K562 (cell line): ENCODE results near the gene ZNF709. TPM values are rescaled to one million over a fixed set of nuclear protein-coding genes. Genes with fewer than 3 reads are reported as not detected.

Experiments used
- ATAC-seq: fragments of 200-7000 bp; cut with Tn5 transposase; 3 replicates; pipeline ENCODE4 v1.9.1; 2020; ENCODE audit warnings: moderate library complexity
- BruUV-seq: library from RNA; stranded (reverse); fragments of 400-500 nt; replicated peaks from 2 replicates; lab custom pipeline; 2021; lab: Mats Ljungman, UMichigan
- CTCF ChIA-PET: fragments of 300-600 bp; formaldehyde crosslinking; extraction: SDS; loops from one replicate; lab custom pipeline; 2021; ENCODE audit warnings: low intra/inter-chr PET ratio; lab: Yijun Ruan, JAX
- POLR2A ChIA-PET: fragments of 300-600, 350-650 bp; sonication (Branson Sonifier 250); formaldehyde crosslinking; extraction: SDS; loops from one replicate; lab custom pipeline; 2021; ENCODE audit warnings: antibody characterized with exemption, inconsistent platforms; lab: Yijun Ruan, JAX
- DNase-seq, 4 experiments: peaks; one replicate each; pipeline versions ENCODE4 v3.0.0 to v3.0.0-alpha.2; 2011 to 2018; ENCODE audit warnings: low spot score in 3 of 4, mixed read lengths in 3 of 4; ENCODE audit errors: extremely low read depth in 1 of 4
- FAIRE-seq: peaks from 2 replicates; lab custom pipeline; 2011; peaks lifted over from hg19 to GRCh38; lab: Jason Lieb, UNC
- H2AFZ ChIP-seq: 2 replicates; pipeline ENCODE4 v1.6.0; 2011; ENCODE audit warnings: low read depth, low read length, control low read depth, inconsistent platforms
- H3K27ac ChIP-seq: fragments of 200-600 bp; 3 replicates; pipeline ENCODE4 v1.8.0; 2011; ENCODE audit warnings: low read depth, mild to moderate bottlenecking, control low read depth, inconsistent platforms, low read length, moderate library complexity, mixed read lengths; ENCODE audit errors: extremely low read depth
- H3K27me3 ChIP-seq, 2 experiments: fragments of 300-600 bp in 1 of 2; 2 replicates in 1 of 2; 3 replicates in 1 of 2; pipeline versions ENCODE4 v1.6.0 to v1.8.0; 2011; ENCODE audit warnings: inconsistent platforms in 2 of 2, low read length in 2 of 2, mild to moderate bottlenecking in 1 of 2, mixed read lengths in 1 of 2, moderate library complexity in 1 of 2; ENCODE audit not compliant: control insufficient read depth in 2 of 2, insufficient read depth in 2 of 2
- H3K36me3 ChIP-seq: fragments of 300-600 bp; 3 replicates; pipeline ENCODE4 v1.8.0; 2011; ENCODE audit warnings: mild to moderate bottlenecking, low read length, inconsistent platforms; ENCODE audit not compliant: control insufficient read depth, insufficient read depth
- H3K4me1 ChIP-seq, 2 experiments: fragments of 200-600 bp in 1 of 2; replicated peaks in 1 of 2; 2 replicates in 1 of 2; 3 replicates in 1 of 2; pipeline versions ENCODE4 v1.5.1 to v1.8.0; 2011; ENCODE audit warnings: inconsistent platforms in 2 of 2, low read length in 2 of 2, mild to moderate bottlenecking in 1 of 2, mixed read lengths in 1 of 2, moderate library complexity in 1 of 2; ENCODE audit not compliant: control insufficient read depth in 2 of 2, insufficient read depth in 2 of 2
- H3K4me2 ChIP-seq: 2 replicates; pipeline ENCODE4 v1.6.1; 2011; ENCODE audit warnings: low read length, control low read depth, inconsistent platforms, mixed read lengths; ENCODE audit not compliant: insufficient read depth
- H3K4me3 ChIP-seq: fragments of 200-600 bp; sonication (generic), shearing (Covaris generic); 2 replicates; pipeline ENCODE4 v1.5.1; 2016; ENCODE audit warnings: control low read depth, inconsistent platforms
- H3K79me2 ChIP-seq: fragments of 200-600 bp; 3 replicates; pipeline ENCODE4 v1.8.0; 2011; ENCODE audit warnings: low read length, inconsistent platforms; ENCODE audit not compliant: control insufficient read depth, insufficient read depth
- H3K9ac ChIP-seq, 2 experiments: 2 replicates each; pipeline versions ENCODE4 v1.6.0 to v1.6.1; 2011; ENCODE audit warnings: low read depth in 2 of 2, low read length in 2 of 2, control low read depth in 1 of 2, inconsistent platforms in 1 of 2, mild to moderate bottlenecking in 1 of 2, mixed read lengths in 1 of 2; ENCODE audit not compliant: insufficient read depth in 1 of 2
- H3K9me1 ChIP-seq: one replicate; pipeline ENCODE4 v1.6.0; 2011; ENCODE audit warnings: inconsistent platforms, mild to moderate bottlenecking, low read length, moderate library complexity; ENCODE audit not compliant: control insufficient read depth, insufficient read depth
- H3K9me3 ChIP-seq: replicated peaks from 2 replicates; pipeline ENCODE4 v1.5.1; 2011; ENCODE audit warnings: low read depth, low read length, inconsistent platforms; ENCODE audit not compliant: control insufficient read depth, insufficient read depth
- H4K20me1 ChIP-seq: replicated peaks from 2 replicates; pipeline ENCODE4 v1.6.1; 2011; ENCODE audit warnings: low read length, inconsistent platforms, mixed read lengths; ENCODE audit not compliant: control insufficient read depth, insufficient read depth
- C11orf30 ChIP-seq: fragments of 450-650 bp; IDR thresholded peaks from 2 replicates; pipeline ENCODE4 v1.6.1; 2016; ENCODE audit warnings: low read depth, mild to moderate bottlenecking
- EGR1 ChIP-seq: fragments of 450-650 bp; conservative IDR thresholded peaks from 2 replicates; pipeline ENCODE4 v1.6.1; 2017; ENCODE audit warnings: mild to moderate bottlenecking
- FIP1L1 ChIP-seq: fragments of 200-400 bp; formaldehyde crosslinking; IDR thresholded peaks from 2 replicates; pipeline ENCODE4 v1.6.1; 2018; ENCODE audit warnings: mild to moderate bottlenecking, low read depth, low read length; ENCODE audit not compliant: poor library complexity, severe bottlenecking
- PHF20 ChIP-seq: fragments of 450-650 bp; IDR thresholded peaks from 2 replicates; pipeline ENCODE4 v1.6.1; 2018; ENCODE audit not compliant: partially characterized antibody
- WGBS: fragments of 100-300 bp; shearing (Covaris generic); methylation state at CpG from one replicate; pipeline ENCODE4 v1.1.6; 2016; ENCODE audit warnings: low coverage, mixed read lengths; ENCODE audit not compliant: insufficient coverage; ENCODE audit errors: missing lambda C conversion rate; 5-methylcytosine and 5-hydroxymethylcytosine counted together
- in situ Hi-C: fragments of 300-500 bp; cut with MboI; formaldehyde crosslinking; loops from 4 replicates; pipeline ENCODE4 v1.15.0; 2018; ENCODE audit warnings: inconsistent platforms, mixed read lengths
- intact Hi-C: fragments of 100-400 bp; cut with micrococcal nuclease; formaldehyde crosslinking; loops from 2 replicates; pipeline ENCODE4 v1.14.2; 2022
- polyA plus RNA-seq, 8 experiments: library from polyadenylated mRNA; depleted of rRNA in 4 of 8; stranded (reverse) in 5 of 8; unstranded in 3 of 8; fragments of >200 nt; fragmentation: Nextera tagmentation in 2 of 8; fragmentation: Illumina TruSeq in 1 of 8; extraction: Ambion mirVana in 2 of 8; extraction: Trizol in 1 of 8; gene quantifications; 2 replicates each; pipeline versions ENCODE4 v1.2.1 to v1.2.3, GENCODE V29; 2011 to 2014; ENCODE audit warnings: inconsistent platforms in 1 of 8, missing spikeins in 1 of 8
- total RNA-seq, 7 experiments: library from RNA; depleted of rRNA in 6 of 7; stranded (reverse); fragments of >200 nt in 6 of 7; fragmentation: Illumina TruSeq in 2 of 7; extraction: Trizol in 2 of 7; gene quantifications; 2 replicates each; pipeline versions ENCODE4 v1.2.1 to v1.2.3, GENCODE V29; 2011 to 2021; ENCODE audit warnings: low replicate concordance in 1 of 7
- TF ChIP-seq, protein P1 (sequence below), 2 experiments: fragments of 450-650 bp in 1 of 2; sonication (generic) in 1 of 2; formaldehyde crosslinking in 1 of 2; IDR thresholded peaks in 1 of 2; conservative IDR thresholded peaks in 1 of 2; 2 replicates each; pipeline versions ENCODE4 v1.6.1 to v1.8.1; 2016 to 2023; ENCODE audit warnings: mild to moderate bottlenecking in 2 of 2, moderate library complexity in 2 of 2, inconsistent platforms in 1 of 2, missing genetic modification reagents in 1 of 2
- TF ChIP-seq, protein P2 (sequence below): fragments of 200-800 bp; sonication (Bioruptor generic); IDR thresholded peaks from 2 replicates; pipeline ENCODE4 v1.6.1; 2017; ENCODE audit warnings: missing genetic modification characterization, missing compliant biosample characterization

Gene ZNF709
- total and polyA plus RNA-seq, 9 of the 15 experiments (the other 6 are each of a cell fraction or from before 2014, with no cell fraction given): 0.07 to 0.69 (median 0.18) TPM

- TF ChIP-seq, protein P1, sequence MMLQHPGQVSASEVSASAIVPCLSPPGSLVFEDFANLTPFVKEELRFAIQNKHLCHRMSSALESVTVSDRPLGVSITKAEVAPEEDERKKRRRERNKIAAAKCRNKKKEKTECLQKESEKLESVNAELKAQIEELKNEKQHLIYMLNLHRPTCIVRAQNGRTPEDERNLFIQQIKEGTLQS (IDR thresholded peaks at IDR 0.05): peak; percentile 53
- TF ChIP-seq, protein P1 (CRISPR knock-in tag; conservative IDR thresholded peaks at IDR 0.05): no peak
- TF ChIP-seq, protein P2, sequence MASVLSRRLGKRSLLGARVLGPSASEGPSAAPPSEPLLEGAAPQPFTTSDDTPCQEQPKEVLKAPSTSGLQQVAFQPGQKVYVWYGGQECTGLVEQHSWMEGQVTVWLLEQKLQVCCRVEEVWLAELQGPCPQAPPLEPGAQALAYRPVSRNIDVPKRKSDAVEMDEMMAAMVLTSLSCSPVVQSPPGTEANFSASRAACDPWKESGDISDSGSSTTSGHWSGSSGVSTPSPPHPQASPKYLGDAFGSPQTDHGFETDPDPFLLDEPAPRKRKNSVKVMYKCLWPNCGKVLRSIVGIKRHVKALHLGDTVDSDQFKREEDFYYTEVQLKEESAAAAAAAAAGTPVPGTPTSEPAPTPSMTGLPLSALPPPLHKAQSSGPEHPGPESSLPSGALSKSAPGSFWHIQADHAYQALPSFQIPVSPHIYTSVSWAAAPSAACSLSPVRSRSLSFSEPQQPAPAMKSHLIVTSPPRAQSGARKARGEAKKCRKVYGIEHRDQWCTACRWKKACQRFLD (CRISPR knock-in tag): no peak
These were observed 418 bp upstream of the ZNF709 start (continued) for GRCh38 chr19:12485052-12485416.

DNA sequence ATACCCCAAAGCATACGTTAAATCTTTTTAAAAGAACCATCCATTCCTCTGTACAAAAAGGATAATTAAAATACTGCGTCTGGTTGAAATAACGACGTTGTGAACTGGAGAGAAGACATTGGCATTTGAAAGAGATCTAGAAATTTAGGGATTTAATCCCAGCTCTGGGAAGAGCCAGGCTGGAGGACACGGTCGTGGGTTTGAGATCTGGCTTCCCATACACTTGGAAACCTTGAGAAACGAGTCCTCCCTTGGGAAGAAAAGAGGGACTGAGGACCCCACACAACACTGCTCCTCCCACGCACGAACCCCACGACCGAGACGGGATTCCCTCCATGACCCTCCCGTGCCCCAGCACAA, 625 bp downstream of the ZNF709 start:
- H3K79me2 ChIP-seq: no peaks in the 10 kb centered on the region
- FAIRE-seq: peak; percentile 23
- TF ChIP-seq C11orf30: no peak
- TF ChIP-seq EGR1: peak; percentile 31; the same call in 1 of the 2 replicates
- TF ChIP-seq FIP1L1: no peak
- no peak for TF ChIP-seq PHF20
- TF ChIP-seq, all 486 proteins: peak for 1
- Histone ChIP-seq H3K27ac (no peak overlapping the region), H3K36me3 (no peaks in the 10 kb centered on the region), H3K4me3 (peak overlapping the region; percentile 58), H2AFZ (peak overlapping the region; percentile 93), H3K9me3 (no peaks in the 10 kb centered on the region), H3K4me2 (peak overlapping the region; percentile 79), H3K9me1 (no peaks in the 10 kb centered on the region), H3K4me1 (peaks cover 0 to 11% of the 10 kb centered on the region in 2 experiments; a peak in 3 of 5 replicates), H4K20me1 (no peaks in the 10 kb centered on the region), H3K27me3 (no peaks in the 10 kb centered on the region; a peak in 1 of 5 replicates), H3K9ac (peak overlapping the region; percentile 23 to 89; a peak in 3 of 4 replicates)
- intact Hi-C loops (loop anchor here (10.0 kb wide), 1 partner anchor 109 kb away; no protein-coding TSS in a partner anchor), in situ Hi-C loops (no loop called here)
- ATAC-seq: no peak
- BruUV-seq: TSS peak; percentile 32
- DNase-seq: no peak
- ChIA-PET POLR2A (no interaction called here), CTCF (no interaction called here)
- under 1% methylated on average over 11 of the region's 13 CpGs for WGBS
